Activated CD8-positive, alpha-beta memory T cell treated with anti-CD3 and anti-CD28 coated beads, Interleukin-2, amount 10 ng/mL, durations not matched to agents 7 days and 5 days (primary cell): ENCODE measurements around the gene CAMKK1. TPM values are rescaled to one million over a fixed set of nuclear protein-coding genes. Genes with fewer than 3 reads are reported as not detected.
A peak's percentile ranks its signal among the peaks of the same experiment; 100 is the strongest.

Experiments used
- ATAC-seq: fragments of 150-1000 bp; cut with Tn5 transposase; one replicate; pipeline ENCODE4 v1.10.0; 2021; ENCODE audit warnings: moderate library complexity
- CTCF ChIA-PET: fragments of 350-600 bp; sonication (Branson Sonifier 250); formaldehyde crosslinking; loops from one replicate; lab custom pipeline; 2021; ENCODE audit warnings: antibody characterized with exemption; lab: Charles Lee
- DNase-seq: peaks from one replicate; pipeline ENCODE4 v3.0.0-alpha.2; 2020
- H3K27ac Mint-ChIP-seq: one replicate; pipeline ENCODE4 v1.8.0; 2021; ENCODE audit warnings: mild to moderate bottlenecking, mixed read lengths
- H3K27me3 Mint-ChIP-seq: one replicate; pipeline ENCODE4 v1.8.0; 2021; ENCODE audit warnings: mixed read lengths
- H3K36me3 Mint-ChIP-seq: one replicate; pipeline ENCODE4 v1.8.0; 2021; ENCODE audit warnings: mild to moderate bottlenecking, mixed read lengths
- H3K4me1 Mint-ChIP-seq: one replicate; pipeline ENCODE4 v1.8.0; 2021; ENCODE audit warnings: mixed read lengths
- H3K4me3 Mint-ChIP-seq: one replicate; pipeline ENCODE4 v1.8.0; 2021; ENCODE audit warnings: mild to moderate bottlenecking, moderate library complexity, mixed read lengths
- H3K9me3 Mint-ChIP-seq: one replicate; pipeline ENCODE4 v1.8.0; 2022; ENCODE audit warnings: low read depth, mixed read lengths
- total RNA-seq, 2 experiments: library from RNA; stranded (reverse); gene quantifications; one replicate each; pipeline ENCODE4 v1.2.3, GENCODE V29; 2021

The CAMKK1 gene
- total RNA-seq: 1 to 10 TPM; 1.8 TPM

DNA sequence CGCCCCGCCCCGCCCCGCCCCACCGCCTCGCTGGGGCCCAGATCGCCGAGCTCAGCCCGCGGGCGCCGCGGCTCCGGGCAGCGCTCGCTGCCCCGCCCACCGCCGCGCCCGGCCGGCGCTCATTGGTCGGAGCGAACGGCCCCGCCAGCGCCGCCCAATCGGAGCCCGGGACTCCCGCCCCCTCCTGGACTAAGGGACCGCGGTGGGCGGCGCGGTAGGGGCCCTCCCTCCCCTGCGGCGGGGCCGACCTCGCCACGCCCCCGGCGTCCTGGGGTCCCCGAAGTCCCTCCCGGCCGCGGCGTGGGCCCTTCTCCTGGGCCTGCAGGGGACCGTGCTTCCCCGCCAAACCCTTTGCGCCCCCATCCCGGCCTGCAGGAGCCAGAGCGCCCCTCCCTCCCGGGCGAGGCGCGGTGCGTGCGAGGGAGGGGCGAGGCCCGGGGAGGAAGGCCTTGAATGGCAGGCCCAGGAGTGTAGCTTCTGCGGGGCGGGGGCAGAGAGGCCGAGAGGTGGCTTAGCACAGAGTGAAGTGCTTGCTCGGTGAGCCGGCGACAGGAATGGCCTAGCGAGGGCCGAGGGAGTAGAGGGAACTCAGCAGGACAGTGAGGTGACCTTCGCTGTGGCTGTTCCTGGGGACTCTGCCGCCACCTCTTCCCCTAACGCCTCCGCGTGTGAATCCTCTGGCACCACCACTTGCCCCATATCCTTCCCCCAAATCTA lies at the start of gene CAMKK1:
Gene CAMKK1 (minus strand): TSS at position 51 of the 717 bp plus-strand sequence. CDS start 7,366 bp downstream, outside the sequence.
- peaks cover 23% of the 10 kb centered on the region for H3K4me1 Mint-ChIP-seq
- H3K9me3 Mint-ChIP-seq: no peaks in the 10 kb centered on the region
- peak within 1 kb of the TSS; percentile 73 for H3K4me3 Mint-ChIP-seq
- H3K36me3 Mint-ChIP-seq: no peaks in the 10 kb centered on the region
- CTCF ChIA-PET: interaction anchor here (1.4 to 4.3 kb wide), 3 partner anchors 21 to 48 kb away, joined by 4 to 15 read pairs (median 5); no protein-coding TSS in a partner anchor
- H3K27ac Mint-ChIP-seq: peak within 1 kb of the TSS; percentile 68
- peaks cover 7% of the 10 kb centered on the region for H3K27me3 Mint-ChIP-seq
- DNase-seq (peak; percentile 91), ATAC-seq (peak; percentile 92)

GRCh38 chr17:3940965-3941698 lies 48.3 kb upstream of the CAMKK1 start:
- no peak for ATAC-seq
- CTCF ChIA-PET: no interaction called here
- H3K36me3 Mint-ChIP-seq: peaks cover 66% of the 10 kb centered on the region
- H3K27me3 Mint-ChIP-seq: no peaks in the 10 kb centered on the region
- no peak overlapping the region for H3K4me3 Mint-ChIP-seq
- H3K9me3 Mint-ChIP-seq: no peaks in the 10 kb centered on the region
- no peak for DNase-seq
- no peak overlapping the region for H3K27ac Mint-ChIP-seq
- H3K4me1 Mint-ChIP-seq: peaks cover 4% of the 10 kb centered on the region

DNA sequence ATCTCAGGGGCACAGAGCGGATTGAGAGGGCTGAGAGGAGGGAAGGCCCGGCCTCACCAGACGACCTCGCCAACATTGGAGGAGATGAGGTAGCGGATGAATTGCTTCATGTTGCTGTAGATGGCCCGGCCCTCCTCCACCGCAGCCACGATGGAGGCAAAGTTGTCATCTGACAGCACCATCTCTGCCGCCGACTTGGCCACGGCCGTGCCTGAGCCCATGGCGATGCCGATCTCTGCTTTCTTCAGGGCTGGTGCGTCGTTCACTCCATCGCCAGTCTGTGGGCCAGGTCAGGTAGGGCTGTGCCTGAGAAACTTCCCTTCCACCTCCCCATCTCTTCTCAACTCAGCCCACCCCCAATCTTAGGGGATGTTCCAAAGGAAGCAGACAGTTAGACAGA lies 44.5 kb upstream of the CAMKK1 start:
- CTCF ChIA-PET: interaction anchor here (1.2 kb wide), 1 partner anchor 24 kb away, joined by 6 read pairs; no protein-coding TSS in a partner anchor
- H3K27me3 Mint-ChIP-seq: no peaks in the 10 kb centered on the region
- no peak overlapping the region for H3K4me3 Mint-ChIP-seq
- peaks cover 59% of the 10 kb centered on the region for H3K36me3 Mint-ChIP-seq
- no peak for ATAC-seq
- no peak for DNase-seq
- H3K4me1 Mint-ChIP-seq: peaks cover 4% of the 10 kb centered on the region
- H3K27ac Mint-ChIP-seq: no peak overlapping the region
- H3K9me3 Mint-ChIP-seq: no peaks in the 10 kb centered on the region

GRCh38 chr17:3935825-3936355 lies 43.0 kb upstream of the CAMKK1 start:
- no peak for DNase-seq
- Mint-ChIP-seq H3K4me3 (no peak overlapping the region), H3K9me3 (no peaks in the 10 kb centered on the region), H3K27me3 (no peaks in the 10 kb centered on the region), H3K36me3 (peaks cover 61% of the 10 kb centered on the region), H3K4me1 (peaks cover 4% of the 10 kb centered on the region), H3K27ac (no peak overlapping the region)
- no peak for ATAC-seq
- CTCF ChIA-PET: interaction anchor here (2.5 to 3.6 kb wide), 2 partner anchors 23 to 26 kb away, joined by 9 to 15 read pairs; no protein-coding TSS in a partner anchor

- DNase-seq (no peak), ATAC-seq (peak; percentile 45)
- CTCF ChIA-PET: interaction anchor here (0.5 to 3.6 kb wide), 4 partner anchors 22 to 69 kb away, joined by 3 to 15 read pairs (median 8); no protein-coding TSS in a partner anchor
- no peaks in the 10 kb centered on the region for H3K27me3 Mint-ChIP-seq
- peaks cover 60% of the 10 kb centered on the region for H3K36me3 Mint-ChIP-seq
- no peaks in the 10 kb centered on the region for H3K9me3 Mint-ChIP-seq
- peaks cover 4% of the 10 kb centered on the region for H3K4me1 Mint-ChIP-seq
- no peak overlapping the region for H3K27ac Mint-ChIP-seq
- H3K4me3 Mint-ChIP-seq: no peak overlapping the region
Measured at GRCh38 chr17:3935140-3935542, 42.3 kb upstream of the CAMKK1 start.

- Mint-ChIP-seq H3K27ac (no peak overlapping the region), H3K4me1 (no peaks in the 10 kb centered on the region), H3K27me3 (no peaks in the 10 kb centered on the region), H3K4me3 (no peak overlapping the region), H3K36me3 (peaks cover 32% of the 10 kb centered on the region), H3K9me3 (no peaks in the 10 kb centered on the region)
- CTCF ChIA-PET: no interaction called here
- no peak for DNase-seq
- no peak for ATAC-seq
Measured at GRCh38 chr17:3929764-3930163, 36.9 kb upstream of the CAMKK1 start.

DNA sequence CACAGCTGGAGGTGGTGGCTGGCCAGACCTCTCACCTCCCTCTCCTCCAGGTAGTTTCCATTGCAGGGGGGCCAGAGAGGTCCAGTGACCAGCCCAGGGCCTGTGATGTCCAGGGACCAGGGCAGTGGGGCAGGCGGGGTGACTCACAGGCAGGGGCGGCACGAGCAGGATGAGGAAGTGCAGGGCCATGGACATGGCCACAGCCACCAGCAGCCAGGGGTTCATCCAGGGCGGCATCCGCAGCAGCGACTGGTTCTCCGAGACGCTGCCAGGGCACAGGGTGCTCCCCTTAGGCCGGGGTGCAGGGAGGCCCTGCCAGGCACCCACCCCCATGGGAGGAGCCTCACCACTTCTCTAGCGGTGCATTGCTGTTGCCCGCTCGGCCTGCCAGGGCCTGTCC lies 36.3 kb upstream of the CAMKK1 start:
- ATAC-seq (no peak), DNase-seq (no peak)
- H3K4me1 Mint-ChIP-seq: no peaks in the 10 kb centered on the region
- H3K27me3 Mint-ChIP-seq: no peaks in the 10 kb centered on the region
- H3K27ac Mint-ChIP-seq: no peak overlapping the region
- no peaks in the 10 kb centered on the region for H3K9me3 Mint-ChIP-seq
- CTCF ChIA-PET: interaction anchor here (0.6 kb wide), 1 partner anchor 19 kb away, joined by 4 read pairs; no protein-coding TSS in a partner anchor
- no peak overlapping the region for H3K4me3 Mint-ChIP-seq
- peaks cover 33% of the 10 kb centered on the region for H3K36me3 Mint-ChIP-seq

- H3K4me1 Mint-ChIP-seq: no peaks in the 10 kb centered on the region
- H3K36me3 Mint-ChIP-seq: peaks cover 32% of the 10 kb centered on the region
- H3K27me3 Mint-ChIP-seq: no peaks in the 10 kb centered on the region
- no peak overlapping the region for H3K27ac Mint-ChIP-seq
- no peaks in the 10 kb centered on the region for H3K9me3 Mint-ChIP-seq
- CTCF ChIA-PET: no interaction called here
- DNase-seq: no peak
- no peak overlapping the region for H3K4me3 Mint-ChIP-seq
- no peak for ATAC-seq
Measured at GRCh38 chr17:3928406-3928805, 35.6 kb upstream of the CAMKK1 start.

DNA sequence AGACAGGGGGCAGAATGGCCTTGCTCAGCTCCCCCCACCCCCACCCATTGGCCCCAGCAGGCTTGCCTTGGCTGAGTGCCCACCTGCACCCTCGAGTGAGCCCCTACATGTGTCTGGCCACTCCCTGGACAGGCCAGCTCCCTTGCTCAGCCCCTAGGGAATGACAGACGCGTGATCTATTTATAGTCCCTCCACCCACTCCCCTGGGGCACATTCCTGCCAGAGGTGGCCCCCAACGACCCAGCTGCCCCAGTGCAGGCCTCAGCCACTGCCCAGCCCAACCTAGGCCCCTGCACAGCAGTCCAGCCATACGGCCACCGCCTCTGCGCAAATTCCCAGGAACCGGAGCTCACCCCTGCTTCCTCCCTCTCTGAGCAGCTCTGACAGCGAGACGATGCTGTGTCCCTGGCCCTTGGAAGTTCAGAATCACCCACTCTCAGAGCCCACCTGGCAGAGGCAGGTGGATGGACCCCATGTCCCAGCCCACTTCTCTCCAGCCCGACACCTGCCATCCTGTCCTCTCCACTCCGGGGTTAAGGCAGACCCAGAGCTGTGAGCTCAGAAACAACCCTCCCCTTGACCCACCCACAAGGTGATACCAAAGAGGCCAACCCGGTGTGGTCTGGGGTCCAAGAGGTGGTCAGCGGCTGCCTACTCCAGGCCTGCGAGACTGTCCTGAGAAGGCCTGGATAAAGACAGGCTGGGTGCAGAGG lies 34.9 kb upstream of the CAMKK1 start:
- CTCF ChIA-PET: interaction anchor here (1.3 kb wide), 1 partner anchor 14 kb away, joined by 3 read pairs; no protein-coding TSS in a partner anchor
- H3K4me1 Mint-ChIP-seq: no peaks in the 10 kb centered on the region

GRCh38 chr17:3926860-3927627 lies 34.2 kb upstream of the CAMKK1 start:
- Mint-ChIP-seq H3K4me1 (no peaks in the 10 kb centered on the region), H3K27me3 (no peaks in the 10 kb centered on the region), H3K36me3 (peaks cover 26% of the 10 kb centered on the region), H3K27ac (no peak overlapping the region), H3K9me3 (no peaks in the 10 kb centered on the region), H3K4me3 (no peak overlapping the region)
- ATAC-seq (no peak), DNase-seq (no peak)
- CTCF ChIA-PET: interaction anchor here (1.3 kb wide), 1 partner anchor 13 kb away, joined by 3 read pairs; no protein-coding TSS in a partner anchor

More for the DNA sequence above, 34.9 kb upstream of the CAMKK1 start:
- Mint-ChIP-seq H3K9me3 (no peaks in the 10 kb centered on the region), H3K27ac (no peak overlapping the region), H3K27me3 (no peaks in the 10 kb centered on the region), H3K36me3 (peaks cover 31% of the 10 kb centered on the region), H3K4me3 (no peak overlapping the region)
- ATAC-seq (no peak), DNase-seq (no peak)

DNA sequence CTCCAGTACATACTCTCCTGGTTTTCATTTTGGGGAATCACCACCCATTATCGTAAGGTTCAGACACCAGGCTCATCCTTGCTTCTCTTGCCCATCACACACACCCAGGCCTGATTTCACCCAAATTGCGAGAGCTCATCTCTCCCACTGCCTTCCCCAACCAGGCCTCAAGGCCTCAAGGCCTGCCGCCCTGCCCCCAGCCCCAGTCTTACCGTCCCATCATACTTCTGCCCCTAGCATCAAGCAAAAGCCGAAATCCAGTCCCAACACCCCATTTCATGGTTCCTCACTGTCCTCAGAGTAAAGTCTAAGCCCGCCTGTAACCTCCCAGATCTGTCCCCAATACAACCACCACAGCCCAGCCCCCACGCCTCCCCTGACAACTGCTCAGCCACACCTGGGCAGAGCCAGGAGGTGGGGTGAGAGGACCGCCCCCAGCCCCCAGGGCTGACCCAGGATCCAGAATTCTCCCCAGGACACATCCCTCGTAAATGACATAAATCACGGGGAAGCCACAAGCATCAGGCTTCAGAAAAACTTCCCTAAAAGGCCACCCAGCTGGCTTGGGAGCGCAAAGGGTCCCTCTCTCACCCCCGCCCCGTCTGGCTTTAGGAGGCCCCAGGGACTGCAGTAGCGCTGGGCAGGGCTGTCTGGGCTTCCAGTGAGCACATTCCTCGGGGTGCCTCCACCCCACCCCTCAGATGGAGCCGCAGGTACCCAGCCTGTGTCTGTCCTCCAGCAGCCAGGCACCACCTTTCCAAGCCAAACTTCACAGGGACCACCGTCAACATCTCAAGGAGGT lies 33.0 kb upstream of the CAMKK1 start:
- H3K27ac Mint-ChIP-seq: peak overlapping the region; percentile 18
- H3K4me1 Mint-ChIP-seq: no peaks in the 10 kb centered on the region
- no peak for ATAC-seq
- H3K27me3 Mint-ChIP-seq: no peaks in the 10 kb centered on the region
- H3K36me3 Mint-ChIP-seq: peaks cover 17% of the 10 kb centered on the region
- H3K9me3 Mint-ChIP-seq: no peaks in the 10 kb centered on the region
- H3K4me3 Mint-ChIP-seq: no peak overlapping the region
- DNase-seq: no peak
- CTCF ChIA-PET: interaction anchor here (1.8 kb wide), 1 partner anchor 12 kb away, joined by 5 read pairs; no protein-coding TSS in a partner anchor
